CD4-positive, alpha-beta T cell treated with Interleukin-6 for 4 hours (primary cell): ENCODE results near the gene ENO2.
A peak's percentile ranks its signal among the peaks of the same experiment; 100 is the strongest.

ENCODE experiments used
- DNase-seq: peaks from one replicate; pipeline ENCODE4 v3.0.0-alpha.2; 2020; ENCODE audit warnings: mixed read lengths

The ENO2 gene

DNA sequence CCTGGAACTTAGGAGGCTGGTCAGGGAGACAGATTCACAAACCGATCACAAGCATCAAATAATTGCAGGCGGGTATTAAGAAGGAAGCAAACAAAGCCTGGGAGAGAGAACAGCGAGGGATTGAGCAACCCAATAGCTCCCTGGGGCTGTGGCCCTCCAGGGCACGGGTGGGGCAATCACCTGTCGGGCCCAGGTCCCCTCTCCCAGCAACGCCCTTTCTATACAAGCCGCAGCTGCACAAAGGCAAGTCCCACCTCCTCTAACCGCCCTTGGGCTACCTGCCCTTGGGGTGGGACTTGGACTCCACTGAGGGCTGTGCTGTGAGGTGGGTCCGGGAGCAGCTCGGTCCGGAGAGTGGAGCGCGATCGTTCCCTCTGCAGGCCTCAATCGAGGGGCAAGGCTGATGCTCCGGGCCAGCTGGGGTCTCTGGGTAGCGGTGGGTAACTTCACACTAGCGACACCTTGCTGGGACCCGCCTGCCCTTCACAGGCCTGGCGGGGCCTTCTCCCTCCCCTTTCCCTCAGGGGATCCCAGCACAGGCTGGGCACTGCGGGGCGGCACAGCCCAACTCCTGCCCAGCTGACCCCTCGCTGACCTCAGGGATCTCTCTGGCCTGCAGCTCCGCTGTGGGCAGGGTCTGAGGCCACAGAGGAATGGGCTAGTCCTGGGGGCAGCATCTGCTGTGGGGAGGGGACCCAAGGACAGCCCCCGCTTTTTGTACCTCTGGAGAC lies 48.1 kb downstream of the ENO2 start:
- DNase-seq = no peak

DNA sequence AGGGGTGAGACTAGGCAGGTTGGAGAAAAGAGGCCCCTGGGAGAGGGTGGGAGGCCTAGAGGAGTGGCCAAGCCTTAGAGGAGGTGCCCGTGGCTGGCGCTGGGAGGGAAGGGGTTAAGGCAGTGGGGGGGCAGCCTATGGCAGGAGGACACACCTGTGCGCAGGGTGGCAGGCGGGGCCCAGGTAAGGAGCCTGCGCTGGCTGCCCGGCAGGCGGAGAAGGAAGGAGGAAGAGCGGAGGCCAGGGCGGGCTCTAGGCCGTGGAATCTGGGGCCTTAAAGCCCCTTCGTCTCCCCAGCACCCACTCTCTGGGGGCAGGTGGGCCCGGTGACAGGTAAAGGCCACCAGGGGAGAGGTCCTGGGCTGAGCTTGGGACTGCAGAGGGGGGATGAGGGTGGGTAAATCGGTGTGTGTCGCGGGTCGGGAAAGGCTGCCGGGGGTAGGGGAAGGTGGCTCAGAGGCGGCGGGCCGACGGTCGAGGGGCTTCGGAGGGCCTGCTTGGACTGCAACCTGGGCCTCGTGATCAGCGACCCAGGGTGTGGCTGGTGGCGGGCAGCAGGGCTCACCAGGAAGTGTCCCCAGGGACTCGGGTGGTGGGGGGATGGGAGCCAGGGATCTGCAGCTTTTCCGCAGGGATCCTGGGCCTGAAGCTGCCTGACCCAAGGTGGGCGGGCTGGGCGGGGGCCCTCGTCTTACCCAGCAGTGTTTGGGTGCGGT lies 48.8 kb downstream of the ENO2 start:
- no peak for DNase-seq

DNA sequence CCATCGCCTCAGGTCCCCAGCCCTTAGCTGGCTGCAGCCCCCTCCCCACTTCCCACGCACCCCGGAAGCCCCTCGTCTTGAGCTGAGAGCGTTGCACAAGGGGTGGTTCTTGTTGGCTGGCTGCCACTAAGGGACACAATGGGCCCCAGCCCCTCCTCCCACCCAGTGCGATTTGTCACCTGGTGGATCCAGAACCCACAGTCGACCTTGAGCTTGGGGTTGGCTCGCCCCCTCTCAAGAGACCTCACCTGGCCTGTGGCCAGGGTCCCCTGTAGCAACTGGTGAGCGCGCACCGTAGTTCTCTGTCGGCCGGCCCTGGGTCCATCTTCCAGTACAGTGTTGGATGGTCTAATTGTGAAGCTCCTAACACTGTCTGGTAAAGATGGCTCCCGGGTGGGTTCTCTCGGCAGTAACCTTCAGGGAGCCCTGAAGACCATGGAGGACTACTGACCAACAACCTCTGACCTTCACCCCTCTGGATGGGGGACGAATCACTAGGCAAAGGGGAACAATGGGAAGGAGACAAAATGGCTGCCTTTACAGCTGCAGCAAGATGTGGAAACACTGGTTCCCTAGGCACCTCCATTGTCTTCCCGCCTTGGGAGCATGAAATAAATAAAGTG lies 49.5 kb downstream of the ENO2 start:
- DNase-seq = no peak

DNA sequence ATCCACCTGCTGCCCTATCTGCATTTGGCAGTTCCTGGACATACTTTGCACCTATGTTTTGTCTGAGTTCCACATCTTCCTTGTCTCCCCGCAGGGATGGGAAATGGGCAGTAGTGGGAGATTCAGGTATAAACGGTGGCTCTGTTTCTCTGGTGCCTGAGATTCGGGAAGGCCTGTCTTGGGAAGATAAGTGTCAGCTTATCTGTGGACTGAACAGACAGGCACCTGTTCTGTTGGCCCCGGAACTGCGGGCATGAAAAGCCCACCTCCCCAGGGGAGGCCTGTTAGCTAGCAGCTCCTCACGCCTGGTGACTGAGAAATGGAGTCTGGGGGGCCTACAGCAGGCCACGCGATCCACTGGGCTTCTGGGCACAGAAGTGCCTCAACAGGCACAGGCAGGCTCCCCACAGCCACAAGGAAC lies 50.2 kb downstream of the ENO2 start:
- DNase-seq = no peak

DNA sequence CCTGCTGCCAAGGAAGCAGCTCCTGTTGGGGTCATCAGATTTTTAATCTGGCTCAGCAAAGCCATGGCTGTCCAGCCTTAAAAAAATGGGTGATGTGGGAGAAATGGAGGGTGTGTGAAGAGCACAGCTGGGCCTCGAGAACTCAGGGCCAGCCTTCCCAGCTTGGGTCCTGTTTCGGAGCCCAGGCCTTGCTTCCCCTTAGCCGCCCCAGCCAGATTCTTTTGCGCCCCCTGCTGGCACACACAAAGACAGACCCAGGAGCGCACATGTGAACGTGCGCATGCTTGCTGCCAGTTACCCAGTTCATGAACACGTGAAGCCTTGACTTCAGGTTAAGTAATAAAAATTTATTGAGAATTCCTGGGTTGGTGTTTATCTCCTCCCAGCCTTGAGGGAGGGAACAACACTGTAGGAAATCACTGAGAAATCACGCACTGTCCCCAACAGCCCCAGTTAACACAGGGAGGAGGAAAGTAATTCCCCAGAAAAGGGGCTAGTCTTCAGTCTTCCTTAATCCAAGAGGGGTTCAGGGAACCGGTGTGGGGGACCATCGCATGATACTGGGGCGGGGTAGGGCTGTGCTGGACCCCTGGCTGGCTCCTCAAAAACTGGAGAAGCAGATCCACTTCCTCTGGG lies 50.8 kb downstream of the ENO2 start:
- DNase-seq = peak; percentile 94

DNA sequence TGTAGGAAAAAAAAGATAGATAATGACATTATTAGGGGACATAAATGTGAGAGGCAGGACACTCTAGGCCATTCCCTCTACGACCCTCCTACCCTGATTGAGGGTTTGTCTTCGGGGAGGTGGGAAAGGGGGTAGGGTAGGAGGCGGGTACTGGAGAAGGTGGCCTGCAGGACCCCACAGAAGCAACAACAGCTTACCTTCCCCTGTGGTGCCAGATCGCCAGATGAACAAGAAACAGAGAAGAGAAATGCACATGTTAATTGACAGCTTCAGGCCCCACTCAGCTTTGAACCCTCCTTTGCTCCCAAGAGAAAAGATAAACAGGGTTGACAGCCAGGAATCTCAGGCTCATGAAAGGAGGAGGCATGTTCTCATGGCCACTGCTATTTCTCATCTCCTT lies 51.3 kb downstream of the ENO2 start:
- no peak for DNase-seq

DNA sequence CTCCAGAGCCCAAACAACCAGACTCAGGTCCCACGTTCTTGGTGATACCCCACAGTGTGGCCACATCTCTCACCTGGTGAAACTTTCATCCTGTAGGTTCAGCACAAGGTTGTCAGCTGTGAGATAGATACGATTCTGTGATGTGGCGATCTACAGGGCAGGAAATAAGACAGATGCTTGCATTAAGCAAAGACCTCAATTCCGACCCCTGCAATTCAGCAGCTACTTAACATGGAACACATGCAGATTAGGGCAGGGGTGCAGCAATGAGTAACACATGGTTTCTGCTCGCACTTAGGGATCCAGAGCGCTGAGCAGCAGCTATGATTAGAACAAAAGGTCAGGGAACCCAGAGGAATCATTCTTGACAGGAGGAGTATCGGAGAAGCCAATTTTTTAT lies 52.0 kb downstream of the ENO2 start:
- DNase-seq = no peak

DNA sequence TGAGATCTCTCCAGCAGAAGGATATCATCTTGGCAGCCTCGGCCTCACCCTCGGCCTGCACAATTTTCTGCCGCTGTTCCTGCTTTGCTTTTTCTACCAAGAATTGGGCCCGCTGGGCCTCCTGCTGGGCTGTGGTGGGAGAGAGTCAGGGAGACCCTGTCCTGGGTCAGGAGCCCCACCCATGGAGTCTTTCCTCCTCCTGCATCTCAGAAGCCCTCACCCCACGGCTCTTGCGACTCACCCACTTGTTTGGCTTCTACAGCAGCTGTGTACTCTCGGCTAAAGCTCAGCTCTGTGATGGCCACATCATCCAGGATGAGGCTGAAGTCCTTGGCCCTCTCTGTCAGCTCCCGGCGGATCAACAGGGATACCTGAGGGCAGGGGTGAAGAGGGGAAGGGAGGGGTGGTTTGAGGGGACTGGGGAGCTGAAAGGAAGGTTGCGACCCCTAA lies 53.3 kb downstream of the ENO2 start:
- DNase-seq = no peak

DNA sequence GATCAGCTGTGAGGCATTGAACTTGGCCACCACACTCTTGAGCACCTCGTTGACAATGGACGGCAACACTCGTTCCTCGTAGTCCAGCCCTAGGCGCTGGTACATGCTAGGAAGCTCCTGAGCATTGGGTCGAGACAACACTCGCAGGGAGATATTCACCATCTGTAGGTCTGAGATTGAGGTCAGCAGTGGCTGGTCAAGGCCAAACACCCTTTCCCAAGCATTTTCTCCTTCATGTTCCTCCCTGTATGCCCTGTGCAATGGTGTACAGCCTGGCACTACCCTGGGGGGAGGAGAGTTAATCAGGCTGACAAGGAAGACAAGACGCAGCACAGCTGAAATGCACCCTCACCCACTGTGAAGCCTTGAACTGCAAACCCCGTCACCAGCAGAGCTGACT lies 54.0 kb downstream of the ENO2 start:
- no peak for DNase-seq

DNA sequence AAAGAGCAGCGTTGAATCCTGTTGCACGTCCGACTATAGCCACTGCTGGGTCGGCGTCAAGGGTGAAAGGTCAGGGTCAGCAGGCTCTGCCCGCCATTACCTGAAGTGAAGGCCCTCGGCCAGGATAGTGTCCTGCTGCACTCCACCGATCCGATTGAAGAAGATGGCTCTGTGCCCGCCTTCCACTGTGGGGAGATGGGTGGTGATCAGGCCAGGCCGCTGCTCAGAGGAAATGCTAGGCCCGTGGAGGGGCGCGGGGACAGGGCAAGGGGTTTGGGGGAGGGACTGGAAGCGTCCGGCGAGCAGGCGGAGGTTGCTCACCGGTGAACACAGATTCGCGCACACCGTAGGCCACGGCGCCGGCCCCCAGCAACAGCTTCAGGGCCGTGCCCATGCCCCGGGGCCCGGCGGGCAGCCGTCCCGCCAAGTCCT lies 55.7 kb downstream of the ENO2 start:
- DNase-seq = no peak
